HepG2 (cell line): Measurements from ENCODE around the gene MAPK4. TPM values are rescaled to one million over a fixed set of nuclear protein-coding genes. Genes with fewer than 3 reads are reported as not detected.

Experiments
- ATAC-seq: fragments of 200-7000 bp; cut with Tn5 transposase; 3 replicates; pipeline ENCODE4 v1.9.1; 2020; ENCODE audit warnings: mild to moderate bottlenecking, moderate library complexity
- BruUV-seq: library from RNA; stranded (reverse); fragments of 400-500 nt; replicated peaks from 2 replicates; lab custom pipeline; 2021; lab: Mats Ljungman, UMichigan
- CTCF ChIA-PET: fragments of 300-600 bp; formaldehyde crosslinking; extraction: SDS; loops from one replicate; lab custom pipeline; 2021; ENCODE audit warnings: low total read pairs, inconsistent platforms, low intra/inter-chr PET ratio; lab: Yijun Ruan, JAX
- POLR2A ChIA-PET: fragments of 350-600 bp; sonication (Branson Sonifier 250); formaldehyde crosslinking; loops from one replicate; lab custom pipeline; 2020; ENCODE audit warnings: antibody characterized with exemption, inconsistent platforms; lab: Yijun Ruan, JAX
- DNase-seq: peaks from one replicate; pipeline ENCODE4 v3.0.0-alpha.2; 2015; ENCODE audit warnings: low spot score
- FAIRE-seq: peaks from 3 replicates; lab custom pipeline; 2011; peaks lifted over from hg19 to GRCh38; lab: Jason Lieb, UNC
- H2AFZ ChIP-seq: one replicate; pipeline ENCODE4 v1.6.1; 2011; ENCODE audit warnings: low read length, inconsistent platforms
- H3K27ac ChIP-seq: fragments of 300-600 bp; 3 replicates; pipeline ENCODE4 v1.8.0; 2011; ENCODE audit warnings: mixed run types, mild to moderate bottlenecking, mixed read lengths, low read length, inconsistent platforms; ENCODE audit not compliant: insufficient read depth; ENCODE audit errors: extremely low read length
- H3K27me3 ChIP-seq, 2 experiments: fragments of 200-600 bp in 1 of 2; 2 replicates in 1 of 2; 3 replicates in 1 of 2; pipeline versions ENCODE4 v1.6.0 to v1.8.0; 2011; ENCODE audit warnings: low read length in 2 of 2, mild to moderate bottlenecking in 2 of 2, moderate library complexity in 2 of 2, inconsistent platforms in 1 of 2; ENCODE audit not compliant: insufficient read depth in 2 of 2, control insufficient read depth in 1 of 2
- H3K36me3 ChIP-seq, 2 experiments: fragments of 200-600 bp in 1 of 2; replicated peaks in 1 of 2; 2 replicates in 1 of 2; 3 replicates in 1 of 2; pipeline versions ENCODE4 v1.5.1 to v1.8.0; 2011; ENCODE audit warnings: low read length in 2 of 2, inconsistent platforms in 1 of 2; ENCODE audit not compliant: insufficient read depth in 2 of 2, control insufficient read depth in 1 of 2
- H3K4me1 ChIP-seq: 2 replicates; pipeline ENCODE4 v1.5.1; 2012; ENCODE audit warnings: low read length, inconsistent platforms; ENCODE audit not compliant: insufficient read depth
- H3K4me2 ChIP-seq: 2 replicates; pipeline ENCODE4 v1.6.0; 2011; ENCODE audit warnings: low read depth, low read length, inconsistent platforms
- H3K4me3 ChIP-seq, 3 experiments: fragments of 200-600 bp in 1 of 3; sonication (generic), shearing (Covaris generic) in 1 of 3; replicated peaks in 1 of 3; 2 replicates each; pipeline ENCODE4 v1.5.1; 2011 to 2016; ENCODE audit warnings: low read length in 3 of 3, inconsistent platforms in 2 of 3, low read depth in 2 of 3, mild to moderate bottlenecking in 2 of 3, control low read depth in 1 of 3, mixed read lengths in 1 of 3; ENCODE audit not compliant: insufficient read depth in 1 of 3
- H3K79me2 ChIP-seq: one replicate; pipeline ENCODE4 v1.6.1; 2011; ENCODE audit warnings: low read length, inconsistent platforms; ENCODE audit not compliant: insufficient read depth
- H3K9ac ChIP-seq: 2 replicates; pipeline ENCODE4 v1.6.0; 2011; ENCODE audit warnings: mild to moderate bottlenecking, low read depth, low read length, inconsistent platforms; ENCODE audit not compliant: insufficient read depth
- H3K9me3 ChIP-seq: 2 replicates; pipeline ENCODE4 v1.5.1; 2012; ENCODE audit warnings: mild to moderate bottlenecking, low read length
- H4K20me1 ChIP-seq: 2 replicates; pipeline ENCODE4 v1.6.0; 2011; ENCODE audit warnings: inconsistent platforms, mild to moderate bottlenecking, low read length, moderate library complexity; ENCODE audit not compliant: insufficient read depth
- ARHGAP35 ChIP-seq: sonication (generic); formaldehyde crosslinking; IDR thresholded peaks from 2 replicates; pipeline ENCODE4 v1.9.0; 2022; ENCODE audit warnings: mild to moderate bottlenecking, inconsistent platforms, moderate library complexity, missing genetic modification reagents, borderline replicate concordance
- ELF3 ChIP-seq: IDR thresholded peaks from 2 replicates; pipeline ENCODE4 v1.6.1; 2016; ENCODE audit warnings: missing genetic modification reagents, missing compliant biosample characterization
- HHEX ChIP-seq: IDR thresholded peaks from 2 replicates; pipeline ENCODE4 v1.6.1; 2016; ENCODE audit warnings: control low read depth
- HIVEP1 ChIP-seq: sonication (generic); formaldehyde crosslinking; IDR thresholded peaks from 2 replicates; pipeline ENCODE4 v1.4.0; 2020; ENCODE audit warnings: mild to moderate bottlenecking, missing genetic modification reagents
- JUNB ChIP-seq: sonication (generic); formaldehyde crosslinking; IDR thresholded peaks from 2 replicates; pipeline ENCODE4 v1.8.0; 2022; ENCODE audit warnings: missing genetic modification reagents, mild to moderate bottlenecking, borderline replicate concordance
- MYNN ChIP-seq: sonication (generic); formaldehyde crosslinking; IDR thresholded peaks from 2 replicates; pipeline ENCODE4 v1.4.0; 2020; ENCODE audit warnings: mild to moderate bottlenecking, low read depth, missing genetic modification reagents
- NBN ChIP-seq: fragments of 450-650 bp; conservative IDR thresholded peaks from 2 replicates; pipeline ENCODE4 v1.6.1; 2017
- NFKB2 ChIP-seq: sonication (generic); formaldehyde crosslinking; IDR thresholded peaks from 2 replicates; pipeline ENCODE4 v1.4.0; 2020; ENCODE audit warnings: missing genetic modification reagents, borderline replicate concordance
- NKX3-1 ChIP-seq: sonication (generic); formaldehyde crosslinking; IDR thresholded peaks from 2 replicates; pipeline ENCODE4 v1.5.0; 2020; ENCODE audit warnings: missing genetic modification reagents
- SMAD1 ChIP-seq: sonication (generic); formaldehyde crosslinking; IDR thresholded peaks from 2 replicates; pipeline ENCODE4 v1.4.0; 2020; ENCODE audit warnings: missing genetic modification reagents, low read depth, mild to moderate bottlenecking, borderline replicate concordance
- SNAPC5 ChIP-seq: sonication (generic); formaldehyde crosslinking; IDR thresholded peaks from 2 replicates; pipeline ENCODE4 v1.8.1; 2023; ENCODE audit warnings: mild to moderate bottlenecking, missing genetic modification reagents, borderline replicate concordance
- SYNCRIP ChIP-seq: fragments of 200-400 bp; formaldehyde crosslinking; IDR thresholded peaks from 2 replicates; pipeline ENCODE4 v1.6.1; 2018; ENCODE audit warnings: mild to moderate bottlenecking, low read depth, low read length; ENCODE audit not compliant: insufficient read depth
- TAF1 ChIP-seq: sonication (generic); formaldehyde crosslinking; IDR thresholded peaks from 2 replicates; pipeline ENCODE4 v1.4.0; 2020; ENCODE audit warnings: missing genetic modification reagents
- TCF7L2 ChIP-seq: IDR thresholded peaks from 2 replicates; pipeline ENCODE4 v1.6.1; 2011; ENCODE audit warnings: mild to moderate bottlenecking, low read depth, low read length, moderate library complexity
- TFDP2 ChIP-seq: sonication (generic); formaldehyde crosslinking; IDR thresholded peaks from 2 replicates; pipeline ENCODE4 v1.4.0; 2020; ENCODE audit warnings: missing genetic modification reagents
- THAP11 ChIP-seq: IDR thresholded peaks from 2 replicates; pipeline ENCODE4 v1.6.1; 2016; ENCODE audit warnings: missing biosample characterization, missing genetic modification reagents
- ZBED4 ChIP-seq: sonication (generic); formaldehyde crosslinking; IDR thresholded peaks from 2 replicates; pipeline ENCODE4 v1.4.0; 2020; ENCODE audit warnings: missing genetic modification reagents, borderline replicate concordance
- ZNF333 ChIP-seq: sonication (generic); formaldehyde crosslinking; IDR thresholded peaks from 2 replicates; pipeline ENCODE4 v1.4.0; 2020; ENCODE audit warnings: mild to moderate bottlenecking, missing genetic modification reagents, borderline replicate concordance
- ZNF580 ChIP-seq: IDR thresholded peaks from 2 replicates; pipeline ENCODE4 v1.6.1; 2016; ENCODE audit warnings: low read depth, borderline replicate concordance
- ZNF670 ChIP-seq: sonication (generic); formaldehyde crosslinking; IDR thresholded peaks from 2 replicates; pipeline ENCODE4 v1.8.0; 2022; ENCODE audit warnings: mild to moderate bottlenecking, missing genetic modification reagents, borderline replicate concordance
- WGBS: methylation state at CpG from one replicate; pipeline ENCODE4 v1.1.6; 2017; ENCODE audit warnings: low lambda C conversion rate; 5-methylcytosine and 5-hydroxymethylcytosine counted together
- in situ Hi-C: cut with HindIII; loops from 2 replicates; pipeline ENCODE4 v1.10.0; 2017; ENCODE audit warnings: low pct_unique_long_range_greater_than_20kb; ENCODE audit not compliant: extremely low pct_ligation_motif_present
- intact Hi-C: fragments of 100-400 bp; cut with micrococcal nuclease; formaldehyde crosslinking; loops from one replicate; pipeline ENCODE4 v1.10.0; 2022; ENCODE audit not compliant: unreplicated experiment
- polyA plus RNA-seq, 8 experiments: library from polyadenylated mRNA; depleted of rRNA in 3 of 8; stranded (reverse) in 7 of 8; unstranded in 1 of 8; fragments of >200 nt; fragmentation: Illumina TruSeq in 4 of 8; extraction: Trizol in 4 of 8; gene quantifications; 2 replicates each; pipeline versions ENCODE4 v1.2.1 to v1.2.3, GENCODE V29; 2011 to 2016; ENCODE audit warnings: low read depth in 4 of 8, missing spikeins in 1 of 8, mixed read lengths in 1 of 8; ENCODE audit not compliant: insufficient read depth in 1 of 8
- total RNA-seq, 5 experiments: library from RNA; depleted of rRNA; stranded (reverse); fragments of >200 nt; fragmentation: Illumina TruSeq; extraction: Trizol; gene quantifications; 2 replicates each; pipeline ENCODE4 v1.2.3, GENCODE V29; 2016; ENCODE audit warnings: low read depth in 1 of 5

Gene MAPK4
- total and polyA plus RNA-seq, 2 of the 13 experiments (the other 11 are each of a cell fraction or from before 2014, with no cell fraction given): not detected

GRCh38 chr18:50674307-50674980, 114.6 kb downstream of the MAPK4 start (continued):
- TF ChIP-seq ZBED4 (no peak), ZNF670 (CRISPR knock-in tag) (no peak), ZNF580 (CRISPR knock-in tag) (no peak), NKX3-1 (CRISPR knock-in tag) (no peak), NBN (no peak), TFDP2 (CRISPR knock-in tag) (no peak)

GRCh38 chr18:50675043-50675442, 115.2 kb downstream of the MAPK4 start:
- H3K4me1 ChIP-seq: no peaks in the 10 kb centered on the region
- intact Hi-C loops (no loop called here), in situ Hi-C loops (no loop called here)
- H3K4me2 ChIP-seq: no peak overlapping the region
- ChIA-PET POLR2A (no interaction called here), CTCF (no interaction called here)
- DNase-seq (no peak), ATAC-seq (no peak), FAIRE-seq (no peak)
- WGBS: 15% methylated on average over 6 of the region's 6 CpGs
- no TSS peak for BruUV-seq
- H4K20me1 ChIP-seq: no peaks in the 10 kb centered on the region
- H3K9ac ChIP-seq: no peak overlapping the region
- no peaks in the 10 kb centered on the region for H3K9me3 ChIP-seq
- no peak overlapping the region for H3K27ac ChIP-seq
- no peaks in the 10 kb centered on the region for H3K79me2 ChIP-seq
- no peak overlapping the region for H2AFZ ChIP-seq
- no peaks in the 10 kb centered on the region for H3K36me3 ChIP-seq
- no peak overlapping the region for H3K4me3 ChIP-seq
- H3K27me3 ChIP-seq: no peaks in the 10 kb centered on the region; a peak in 1 of 5 replicates
- no peak for TF ChIP-seq TAF1 (CRISPR knock-in tag)
- TF ChIP-seq SNAPC5 (CRISPR knock-in tag): no peak
- TF ChIP-seq ELF3 (CRISPR knock-in tag): no peak
- TF ChIP-seq TCF7L2: no peak
- TF ChIP-seq HIVEP1 (CRISPR knock-in tag): no peak
- TF ChIP-seq NFKB2 (CRISPR knock-in tag): no peak
- no peak for TF ChIP-seq ARHGAP35 (CRISPR knock-in tag)
- TF ChIP-seq SYNCRIP: no peak
- no peak for TF ChIP-seq THAP11 (CRISPR knock-in tag)
- no peak for TF ChIP-seq MYNN (CRISPR knock-in tag)
- no peak for TF ChIP-seq ZNF333
- no peak for TF ChIP-seq SMAD1 (CRISPR knock-in tag)
- TF ChIP-seq HHEX (CRISPR knock-in tag): no peak
- TF ChIP-seq JUNB: no peak
